ENCODE measurements around the gene GRM2.

The GRM2 gene

DNA sequence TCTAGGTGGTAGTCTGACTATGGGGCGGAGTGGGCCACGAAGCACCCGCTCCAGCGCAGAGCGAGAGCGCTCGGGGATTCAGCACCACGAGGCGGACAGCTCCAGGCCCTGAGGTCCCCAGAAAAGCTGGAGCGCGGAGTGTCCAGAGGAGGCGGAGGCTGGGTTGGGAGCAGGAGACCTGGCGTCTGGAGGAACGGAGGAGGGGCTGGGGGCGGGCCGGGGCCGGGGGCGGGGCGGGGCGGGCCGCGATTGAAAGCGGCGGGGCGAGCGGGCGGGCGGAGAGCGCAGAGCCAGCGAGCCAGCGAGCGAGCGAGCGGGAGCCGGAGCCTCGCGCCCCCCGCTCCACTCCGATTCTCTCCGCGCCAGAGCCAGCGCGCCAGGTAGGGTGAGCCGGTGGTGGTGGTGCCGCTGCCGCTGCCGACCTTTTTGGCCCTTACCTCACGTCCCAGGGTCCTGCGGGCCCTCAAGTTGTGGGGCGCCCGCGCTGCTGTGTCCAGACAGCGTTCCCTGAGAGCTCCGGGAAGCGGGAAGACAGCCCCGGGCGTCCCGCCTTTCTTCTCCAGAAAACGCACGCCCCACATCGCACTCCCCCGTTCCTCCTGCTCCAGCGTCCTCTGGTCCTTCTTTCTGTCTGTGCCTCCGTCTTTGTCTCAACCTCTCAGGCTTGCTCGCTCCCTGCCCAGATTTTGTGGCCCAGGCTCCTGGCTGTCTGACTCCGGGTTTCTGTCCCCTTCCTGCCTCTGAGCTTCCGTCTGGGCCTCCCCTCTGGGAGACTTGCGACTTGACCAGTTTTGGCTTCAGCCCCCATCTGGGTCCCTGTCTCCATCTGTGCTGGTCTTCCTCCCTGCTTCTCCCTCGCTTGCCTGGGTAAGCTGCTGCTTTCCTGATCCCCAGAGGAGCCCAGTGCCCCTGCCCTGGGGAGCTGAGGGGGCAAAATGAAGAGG, at the start of gene GRM2:
Gene GRM2 (plus strand): TSS at position 281 of the 944 bp plus-strand sequence. CDS start 1,916 bp downstream, outside the sequence.
- DNase-seq = peak in 8 of 14 donors; percentile 2 to 52 (median 15)

DNA sequence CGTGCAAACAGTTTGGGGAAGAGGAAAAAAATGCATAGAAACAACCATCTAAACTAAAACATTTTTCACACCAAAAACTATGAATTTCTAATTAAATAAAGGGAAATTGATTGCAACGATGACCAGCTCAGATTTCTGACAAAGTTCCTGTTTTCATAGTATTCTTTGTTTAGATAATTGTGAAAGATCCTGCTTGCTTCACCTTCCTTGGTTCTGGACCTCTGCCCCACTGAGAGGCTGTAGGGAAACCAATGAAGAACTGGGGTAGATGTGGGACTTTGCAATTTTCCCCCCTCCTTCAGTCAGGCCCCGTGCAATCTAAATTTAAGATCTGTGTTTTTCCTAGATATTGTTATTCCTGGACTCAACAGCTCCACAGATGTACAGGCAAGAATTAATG, 49.6 kb upstream of the GRM2 start:
- DNase-seq = no peak

- no peak for DNase-seq
These were observed 46.9 kb upstream of the GRM2 start for GRCh38 chr3:51659942-51660341.

DNA sequence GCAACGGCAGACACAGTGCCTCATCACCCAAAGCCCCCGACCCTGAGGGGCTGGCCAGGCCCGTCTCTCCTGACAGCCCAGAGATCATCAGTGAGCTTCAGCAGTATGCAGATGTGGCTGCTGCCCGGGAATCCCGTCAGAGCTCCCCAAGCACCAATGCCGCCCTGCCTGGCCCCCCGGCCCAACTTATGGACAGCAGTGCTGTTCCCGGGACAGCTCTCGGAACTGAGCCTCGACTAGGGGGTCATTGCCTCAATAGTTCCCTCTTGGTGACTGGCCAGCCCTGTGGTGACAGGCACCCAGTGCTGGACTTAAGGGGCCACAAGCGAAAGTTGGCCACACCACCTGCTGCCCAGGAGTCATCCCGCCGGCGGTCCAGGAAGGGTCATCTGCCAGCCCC, 44.4 kb upstream of the GRM2 start:
- no peak for DNase-seq

DNA sequence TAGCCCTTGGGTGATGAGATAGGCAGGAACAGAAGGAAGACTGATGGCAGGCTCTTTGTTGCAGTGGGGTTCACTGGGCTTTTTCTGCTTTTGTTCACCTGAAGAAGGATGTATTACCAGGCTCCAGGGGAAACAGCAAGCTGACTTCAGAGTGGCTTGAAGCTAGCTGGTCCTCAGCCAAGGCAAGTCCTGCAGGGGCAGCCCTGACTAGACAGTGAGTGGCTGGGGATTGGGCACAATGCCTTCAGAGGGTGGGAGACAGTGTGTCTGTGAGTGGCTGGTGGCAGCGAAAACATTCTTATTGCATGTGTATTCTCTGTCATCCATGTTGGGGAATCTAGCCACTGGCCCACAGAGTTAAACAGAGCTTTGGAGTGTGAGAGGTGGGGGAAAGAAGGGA, 38.1 kb upstream of the GRM2 start:
- DNase-seq = no peak

- peak in 12 of 14 donors; percentile 10 to 67 (median 41) for DNase-seq
These were observed 37.4 kb upstream of the GRM2 start for GRCh38 chr3:51669241-51670052.

DNA sequence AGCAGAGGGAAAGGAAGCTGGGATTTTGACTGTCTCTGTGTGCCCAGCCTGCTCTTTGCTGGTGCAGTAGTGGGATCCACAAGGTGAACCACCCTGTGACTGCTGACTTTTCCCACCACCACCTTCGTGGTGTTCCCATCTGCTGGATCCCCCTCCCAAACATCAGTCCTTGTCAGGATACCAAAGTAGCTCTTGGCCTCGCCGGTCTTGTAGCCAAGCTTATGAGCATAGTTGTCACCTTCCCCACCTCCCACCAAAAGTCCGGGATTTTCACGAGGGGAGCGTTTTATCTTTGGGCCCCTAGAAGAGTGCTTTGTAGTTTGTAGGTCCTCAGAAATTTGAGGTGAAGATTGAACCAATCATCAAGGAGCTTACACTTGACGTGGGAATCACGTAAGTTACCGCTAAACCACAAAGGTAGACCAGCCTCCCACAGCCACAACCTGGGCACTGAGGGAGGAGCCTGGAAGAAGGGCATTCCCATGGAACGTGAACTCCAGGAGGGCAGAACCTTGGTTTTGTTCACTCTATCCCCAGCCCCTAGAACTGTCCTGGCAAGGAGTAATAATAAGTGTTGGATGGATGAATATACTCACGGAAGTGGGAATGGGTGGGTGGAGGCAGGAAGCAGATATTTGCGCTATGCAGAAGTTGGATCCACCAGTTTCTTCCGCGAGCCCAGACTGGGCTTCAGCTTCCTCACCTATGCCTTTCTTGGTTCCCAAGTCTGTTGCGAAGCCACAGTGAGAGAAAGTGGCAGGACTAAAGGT, 36.6 kb upstream of the GRM2 start:
- DNase-seq = no peak

DNA sequence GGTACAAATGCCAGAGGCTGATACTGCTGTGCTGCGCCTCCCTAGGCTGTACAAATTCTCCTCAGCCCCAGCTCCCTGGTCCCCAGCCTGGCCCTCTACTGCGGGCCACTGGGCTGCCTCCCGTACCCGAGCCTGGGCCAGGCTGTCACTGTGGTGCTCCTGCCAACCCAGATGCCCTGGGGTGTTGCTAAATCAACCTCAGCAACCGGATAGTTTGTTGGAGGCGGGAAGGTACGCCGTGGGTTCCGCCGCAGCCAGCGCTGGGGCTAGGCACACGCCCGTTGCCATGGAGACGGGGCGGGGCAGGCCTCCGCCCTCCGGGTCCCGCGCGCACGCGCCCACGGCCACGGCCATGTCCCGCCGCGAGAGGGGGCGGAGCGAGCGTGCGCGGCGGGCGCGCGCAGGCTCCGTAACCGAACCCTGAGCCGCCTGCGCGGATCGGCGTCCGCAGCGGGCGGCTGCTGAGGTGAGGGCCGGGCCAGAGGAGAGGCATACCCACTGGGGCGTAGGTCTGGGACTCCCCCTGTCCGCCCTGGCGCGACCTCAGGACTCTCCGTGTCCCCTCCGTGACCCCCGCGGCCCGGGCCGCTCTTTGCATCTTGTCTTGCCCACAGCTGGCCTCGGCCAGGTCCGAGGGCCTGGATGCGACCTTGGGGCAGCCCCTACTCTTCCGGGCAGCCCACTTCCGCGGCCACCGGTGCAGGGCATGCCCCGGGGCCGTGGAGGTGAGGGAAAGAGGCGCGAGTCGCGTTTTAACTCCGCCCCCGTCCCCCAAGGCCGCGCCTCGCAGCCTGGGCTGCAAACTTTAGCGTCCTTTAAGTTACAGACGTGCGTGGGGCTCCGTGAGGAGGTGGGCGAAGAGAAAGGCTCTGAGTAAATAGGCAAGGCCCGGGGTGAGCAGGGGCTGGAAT, 35.8 kb upstream of the GRM2 start, which contains the start of gene TEX264:
Gene TEX264 (plus strand): TSS at position 430 of the 911 bp plus-strand sequence. CDS start 3,053 bp downstream, outside the sequence.
- peak in 13 of 14 donors; percentile 27 to 91 (median 69) for DNase-seq

DNA sequence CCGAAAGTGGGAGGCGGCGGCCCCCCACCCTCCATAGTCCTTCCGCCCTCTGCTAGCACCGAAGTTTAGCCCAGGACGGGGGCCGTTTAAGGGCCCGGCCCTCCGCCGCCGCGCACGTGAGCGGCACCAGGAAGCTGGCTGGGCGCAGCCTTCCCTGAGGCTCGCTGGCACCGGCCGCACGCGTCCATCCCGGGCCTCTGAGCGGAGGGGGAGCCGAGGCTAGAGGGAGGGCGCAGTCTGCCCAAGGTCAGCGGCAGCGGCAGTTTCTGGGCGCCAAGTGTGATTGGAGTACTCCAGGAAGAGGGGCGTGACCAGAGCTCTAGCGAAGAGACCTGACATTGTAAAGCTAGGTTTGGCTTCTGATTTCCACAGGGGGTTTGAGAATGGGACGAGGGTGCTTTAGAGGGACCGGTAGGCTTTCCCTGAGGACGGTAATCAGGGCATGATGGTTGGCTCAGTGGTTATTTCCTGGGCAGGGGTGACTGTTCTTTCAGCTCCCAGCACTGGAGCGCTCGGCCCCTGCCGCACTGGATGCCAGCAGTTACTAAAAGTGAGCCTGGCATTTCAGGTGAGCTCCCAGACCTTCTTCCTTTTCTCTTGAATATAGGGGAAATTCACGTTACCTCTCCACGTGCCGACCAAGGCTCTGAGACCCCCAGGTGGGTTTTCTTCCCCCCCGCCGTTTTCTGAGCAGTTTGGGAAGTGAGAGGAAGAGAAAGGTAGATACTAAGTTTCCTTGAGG, 35.0 kb upstream of the GRM2 start:
- DNase-seq = peak in 9 of 14 donors; percentile 8 to 57 (median 42)

DNA sequence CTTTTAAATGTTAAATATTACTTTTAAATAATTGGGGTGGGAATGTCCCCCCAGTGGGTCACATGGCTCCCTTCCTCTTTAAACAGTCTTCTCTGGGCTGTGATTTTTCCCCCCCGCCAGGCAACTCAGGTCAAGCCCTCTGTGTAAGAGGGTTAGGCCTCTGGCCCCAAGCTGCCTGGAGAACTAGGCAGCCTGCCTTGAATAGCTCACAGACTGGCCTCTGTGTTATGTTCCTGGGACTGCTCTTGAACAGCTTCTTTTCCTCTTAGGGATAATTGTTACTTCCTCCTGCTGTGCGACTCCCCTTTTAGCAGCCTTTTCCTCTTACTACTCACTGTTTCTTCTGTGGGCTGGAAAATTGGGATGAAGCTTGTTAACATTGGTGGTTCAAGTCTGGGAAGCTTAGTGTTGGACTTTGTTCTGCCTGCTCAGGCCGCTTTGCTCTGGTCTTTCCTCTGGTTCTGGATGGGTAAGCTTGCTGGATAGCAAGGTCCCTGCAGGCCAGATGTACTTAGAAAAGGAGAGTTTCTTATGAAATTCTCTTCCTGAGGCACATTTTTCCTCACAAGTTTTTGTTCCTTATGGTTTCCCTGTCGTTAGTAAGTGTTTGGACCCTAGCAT, 33.6 kb upstream of the GRM2 start:
- DNase-seq = no peak

DNA sequence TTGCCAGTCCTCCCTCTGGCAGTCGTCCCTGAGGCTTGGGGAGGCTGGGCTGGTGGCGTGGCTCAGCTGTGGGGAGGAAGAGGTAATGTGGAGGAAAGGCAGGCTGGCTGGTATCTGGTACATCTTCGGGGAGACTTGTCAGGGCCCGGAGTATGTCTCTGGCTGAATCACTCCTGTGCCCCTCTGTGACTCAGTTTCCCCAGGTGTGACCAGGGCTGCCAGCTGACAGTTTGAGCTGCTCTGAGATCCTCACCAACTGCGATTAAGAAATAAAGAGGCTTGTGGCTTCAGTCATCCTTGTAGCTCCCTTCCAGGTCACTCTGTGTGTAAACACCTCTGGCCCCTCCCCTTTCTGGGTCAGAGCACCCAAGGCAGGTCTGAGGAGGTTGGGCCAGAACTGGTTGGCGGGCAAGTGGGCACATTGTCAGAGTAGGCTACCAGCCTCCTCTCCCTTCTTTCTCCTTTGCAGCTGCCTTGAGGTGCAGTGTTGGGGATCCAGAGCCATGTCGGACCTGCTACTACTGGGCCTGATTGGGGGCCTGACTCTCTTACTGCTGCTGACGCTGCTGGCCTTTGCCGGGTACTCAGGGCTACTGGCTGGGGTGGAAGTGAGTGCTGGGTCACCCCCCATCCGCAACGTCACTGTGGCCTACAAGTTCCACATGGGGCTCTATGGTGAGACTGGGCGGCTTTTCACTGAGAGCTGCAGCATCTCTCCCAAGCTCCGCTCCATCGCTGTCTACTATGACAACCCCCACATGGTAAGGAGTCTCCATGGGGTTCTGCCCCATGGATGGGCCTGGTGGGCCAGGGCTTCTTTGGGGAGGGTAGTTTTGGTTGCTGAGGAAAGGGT, 32.8 kb upstream of the GRM2 start:
- DNase-seq = no peak

- DNase-seq = no peak
These were observed 31.7 kb upstream of the GRM2 start for GRCh38 chr3:51675201-51675611.

DNA sequence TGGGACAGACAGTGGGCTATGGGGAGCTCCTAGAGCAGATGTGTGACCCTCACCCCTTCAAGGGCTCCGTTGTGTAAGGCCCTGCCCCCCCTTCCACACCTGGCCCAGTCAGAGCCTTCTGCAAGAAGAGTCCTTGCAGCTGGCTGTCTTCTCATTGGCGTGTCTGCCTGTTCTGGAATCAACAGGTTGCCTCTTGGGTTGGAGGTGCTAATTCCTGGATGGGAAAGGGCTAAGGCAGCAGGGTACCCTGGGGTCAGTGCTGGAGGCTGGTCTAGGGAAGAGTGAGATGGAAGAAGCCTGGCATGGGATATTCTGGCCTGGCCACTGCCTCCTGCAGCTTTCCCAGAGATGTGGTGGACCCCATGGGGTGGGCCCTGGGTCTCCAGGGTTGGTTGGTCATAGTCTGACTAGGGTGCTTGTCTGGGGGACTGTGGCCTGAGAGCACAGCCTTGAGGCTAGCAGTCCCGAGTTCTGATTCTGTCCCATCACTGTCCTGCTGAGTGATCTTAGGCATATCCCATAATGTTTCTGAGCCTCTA, 30.7 kb upstream of the GRM2 start:
- no peak for DNase-seq

- no peak for DNase-seq
These were observed 29.5 kb upstream of the GRM2 start for GRCh38 chr3:51677358-51677757.

DNA sequence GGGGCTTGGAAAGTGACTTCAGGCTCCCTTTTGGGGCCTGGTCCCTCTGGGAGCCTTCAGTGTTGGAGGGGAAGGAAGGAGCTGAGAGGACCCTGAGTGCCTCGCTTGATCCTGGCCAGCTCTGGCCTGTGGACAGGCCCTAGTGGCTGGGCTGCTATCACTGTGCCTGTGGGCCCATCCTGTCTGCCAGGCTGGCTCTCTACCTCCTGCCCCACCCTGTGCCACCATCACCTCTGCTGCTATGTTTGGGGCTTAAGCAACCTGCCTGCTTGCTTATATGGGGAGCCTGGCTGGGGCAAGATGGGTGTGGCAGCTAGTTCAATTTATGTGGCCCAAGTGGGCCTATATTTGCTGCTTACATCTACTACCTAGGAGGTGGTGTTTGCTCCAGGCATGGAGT, 28.7 kb upstream of the GRM2 start:
- no peak for DNase-seq

- no peak for DNase-seq
These were observed 28.2 kb upstream of the GRM2 start for GRCh38 chr3:51678641-51679040.

GRCh38 chr3:51679318-51679717, 27.6 kb upstream of the GRM2 start:
- DNase-seq = no peak

DNA sequence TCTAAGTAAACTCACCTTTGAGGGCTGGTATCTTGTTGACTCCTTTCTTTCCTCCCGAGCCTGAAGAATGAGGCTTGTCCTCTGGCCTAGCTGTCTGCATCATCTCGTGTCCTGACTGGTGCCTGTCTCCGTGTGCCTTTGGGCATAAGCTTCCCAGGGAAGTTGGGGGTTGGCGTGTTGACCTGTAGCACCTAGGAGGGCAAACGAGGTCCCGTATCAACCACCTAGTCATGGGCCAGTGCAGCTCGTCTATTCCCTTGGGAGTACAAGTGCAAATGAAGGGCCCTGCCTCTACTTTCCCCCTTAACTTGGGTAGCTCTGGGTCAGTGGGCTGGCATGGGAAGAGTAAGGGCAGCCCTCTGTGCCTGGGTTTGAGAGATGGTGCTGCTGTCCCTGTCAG, 27.1 kb upstream of the GRM2 start:
- no peak for DNase-seq

GRCh38 chr3:51680196-51680595, 26.7 kb upstream of the GRM2 start:
- no peak for DNase-seq
